Calu3 (cell line): ENCODE data around the gene SLC17A2. TPM values are rescaled to one million over a fixed set of nuclear protein-coding genes. Genes with fewer than 3 reads are reported as not detected.

ENCODE experiments used
- BruUV-seq: library from RNA; stranded (reverse); fragments of 400-500 nt; replicated peaks from 2 replicates; lab custom pipeline; 2021; lab: Mats Ljungman, UMichigan
- CTCF ChIA-PET: fragments of 300-600 bp; sonication (Branson Sonifier 250); formaldehyde crosslinking; loops from one replicate; lab custom pipeline; 2022; ENCODE audit warnings: antibody characterized with exemption; lab: Charles Lee
- DNase-seq: peaks from one replicate; pipeline ENCODE4 v3.0.0; 2022
- H3K27ac Mint-ChIP-seq: one replicate; pipeline ENCODE4 v1.8.0; 2022; ENCODE audit warnings: mixed read lengths; ENCODE audit not compliant: unreplicated experiment
- H3K27me3 Mint-ChIP-seq: one replicate; pipeline ENCODE4 v1.8.0; 2022; ENCODE audit warnings: mixed read lengths; ENCODE audit not compliant: unreplicated experiment
- H3K36me3 Mint-ChIP-seq: one replicate; pipeline ENCODE4 v1.8.0; 2022; ENCODE audit warnings: mild to moderate bottlenecking, moderate library complexity, mixed read lengths; ENCODE audit not compliant: insufficient read depth, unreplicated experiment
- H3K4me1 Mint-ChIP-seq: one replicate; pipeline ENCODE4 v1.8.0; 2022; ENCODE audit warnings: mild to moderate bottlenecking, low read depth, mixed read lengths; ENCODE audit not compliant: unreplicated experiment
- H3K4me3 Mint-ChIP-seq: one replicate; pipeline ENCODE4 v1.8.0; 2022; ENCODE audit warnings: mild to moderate bottlenecking, low read depth, moderate library complexity, mixed read lengths; ENCODE audit not compliant: unreplicated experiment
- H3K9me3 Mint-ChIP-seq: one replicate; pipeline ENCODE4 v1.8.0; 2022; ENCODE audit warnings: low read depth, mixed read lengths; ENCODE audit not compliant: unreplicated experiment
- intact Hi-C: fragments of 100-400 bp; cut with micrococcal nuclease; formaldehyde crosslinking; loops from one replicate; pipeline ENCODE4 v1.10.0; 2022; ENCODE audit not compliant: unreplicated experiment
- total RNA-seq: library from RNA; stranded (reverse); gene quantifications from 2 replicates; pipeline ENCODE4 v1.2.3, GENCODE V29; 2022
- TF ChIP-seq, protein P1 (sequence below): fragments of 200-600 bp; IDR thresholded peaks from one replicate; pipeline ENCODE4 v1.8.0; 2022; ENCODE audit warnings: antibody characterized with exemption; ENCODE audit not compliant: unreplicated experiment

SLC17A2 gene
- total RNA-seq, 1 experiment from 2014 or later: not detected

DNA sequence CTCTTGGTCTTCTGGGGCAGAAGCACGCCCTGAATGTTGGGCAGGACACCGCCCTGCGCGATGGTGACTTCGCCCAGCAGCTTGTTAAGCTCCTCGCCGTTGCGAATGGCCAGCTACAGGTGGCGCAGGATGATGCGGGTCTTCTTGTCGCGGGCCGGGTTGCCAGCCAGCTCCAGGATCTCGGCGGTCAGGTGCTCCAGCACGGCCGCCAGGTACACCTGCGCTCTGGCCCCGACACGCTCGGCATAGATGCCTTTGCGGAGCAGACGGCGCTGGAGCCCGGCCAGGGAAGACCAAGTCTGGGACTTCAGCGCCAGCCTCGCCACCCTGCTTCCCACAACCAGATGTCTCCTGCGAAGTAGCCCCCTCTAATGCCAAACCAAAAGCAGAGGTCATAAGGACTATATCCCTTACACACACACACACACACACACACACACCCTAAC, 48.4 kb downstream of the SLC17A2 start:
- intact Hi-C loops: no loop called here
- TF ChIP-seq, protein P1, sequence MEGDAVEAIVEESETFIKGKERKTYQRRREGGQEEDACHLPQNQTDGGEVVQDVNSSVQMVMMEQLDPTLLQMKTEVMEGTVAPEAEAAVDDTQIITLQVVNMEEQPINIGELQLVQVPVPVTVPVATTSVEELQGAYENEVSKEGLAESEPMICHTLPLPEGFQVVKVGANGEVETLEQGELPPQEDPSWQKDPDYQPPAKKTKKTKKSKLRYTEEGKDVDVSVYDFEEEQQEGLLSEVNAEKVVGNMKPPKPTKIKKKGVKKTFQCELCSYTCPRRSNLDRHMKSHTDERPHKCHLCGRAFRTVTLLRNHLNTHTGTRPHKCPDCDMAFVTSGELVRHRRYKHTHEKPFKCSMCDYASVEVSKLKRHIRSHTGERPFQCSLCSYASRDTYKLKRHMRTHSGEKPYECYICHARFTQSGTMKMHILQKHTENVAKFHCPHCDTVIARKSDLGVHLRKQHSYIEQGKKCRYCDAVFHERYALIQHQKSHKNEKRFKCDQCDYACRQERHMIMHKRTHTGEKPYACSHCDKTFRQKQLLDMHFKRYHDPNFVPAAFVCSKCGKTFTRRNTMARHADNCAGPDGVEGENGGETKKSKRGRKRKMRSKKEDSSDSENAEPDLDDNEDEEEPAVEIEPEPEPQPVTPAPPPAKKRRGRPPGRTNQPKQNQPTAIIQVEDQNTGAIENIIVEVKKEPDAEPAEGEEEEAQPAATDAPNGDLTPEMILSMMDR: no peak
- Mint-ChIP-seq H3K27ac (no peak overlapping the region), H3K36me3 (no peaks in the 10 kb centered on the region), H3K27me3 (no peaks in the 10 kb centered on the region), H3K9me3 (no peaks in the 10 kb centered on the region), H3K4me3 (no peak overlapping the region), H3K4me1 (peaks cover 7% of the 10 kb centered on the region)
- CTCF ChIA-PET: interaction anchor here (0.6 kb wide), 1 partner anchor 25 kb away, joined by 3 read pairs; no protein-coding TSS in a partner anchor
- no TSS peak for BruUV-seq
- no peak for DNase-seq

DNA sequence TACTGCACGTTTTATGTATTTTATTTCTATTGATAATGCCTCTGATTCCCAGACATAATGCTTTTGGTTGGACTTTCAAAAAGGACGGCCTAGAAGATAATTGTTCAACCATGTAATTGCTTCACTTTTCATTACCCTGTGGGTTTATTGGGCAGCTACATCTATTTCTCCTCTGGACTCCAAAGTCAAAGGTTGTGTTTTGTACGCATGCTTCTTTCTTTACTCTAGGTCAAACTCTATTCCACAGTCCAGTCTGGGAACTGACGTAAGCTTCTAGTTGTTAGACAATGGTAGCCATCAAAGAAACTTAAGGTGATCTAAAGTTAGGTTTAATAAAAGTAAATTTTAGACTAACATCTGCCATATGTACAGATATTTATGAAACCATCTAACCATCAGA, 49.9 kb downstream of the SLC17A2 start:
- TF ChIP-seq, protein P1: no peak
- H3K27me3 Mint-ChIP-seq: no peaks in the 10 kb centered on the region
- H3K36me3 Mint-ChIP-seq: no peaks in the 10 kb centered on the region
- peaks cover 7% of the 10 kb centered on the region for H3K4me1 Mint-ChIP-seq
- intact Hi-C loops: no loop called here
- CTCF ChIA-PET: no interaction called here
- H3K9me3 Mint-ChIP-seq: no peaks in the 10 kb centered on the region
- DNase-seq: no peak
- no peak overlapping the region for H3K27ac Mint-ChIP-seq
- H3K4me3 Mint-ChIP-seq: no peak overlapping the region
- no TSS peak for BruUV-seq

DNA sequence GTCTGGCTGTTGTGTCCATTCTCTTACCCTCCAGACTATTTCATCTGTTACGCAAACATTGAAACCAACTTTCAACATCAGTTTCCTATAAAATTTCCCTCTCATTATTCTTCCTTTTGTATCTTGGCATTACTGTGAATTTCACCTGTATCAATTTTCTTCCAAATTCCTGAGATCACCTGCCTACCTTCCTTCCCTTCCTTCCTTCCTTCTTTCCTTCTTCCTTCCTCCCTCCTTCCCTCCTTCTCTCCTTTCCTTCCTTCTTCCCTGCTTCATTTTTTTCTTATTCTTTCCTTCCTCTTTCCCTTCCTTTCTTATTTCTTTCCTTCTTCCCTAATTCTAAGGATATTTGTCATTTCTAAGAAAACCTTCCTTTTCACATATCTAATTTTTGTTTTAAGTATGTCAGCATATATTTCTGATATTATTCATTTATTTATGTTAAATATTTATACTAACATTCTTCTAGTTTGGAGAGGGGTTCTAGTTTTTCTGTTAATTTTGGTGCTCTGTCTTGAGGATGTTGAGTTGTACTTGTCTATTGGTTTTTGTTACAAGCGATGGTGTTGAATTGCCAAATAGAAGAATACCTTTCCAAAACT, 51.7 kb downstream of the SLC17A2 start:
- no peak for DNase-seq
- H3K36me3 Mint-ChIP-seq: no peaks in the 10 kb centered on the region
- intact Hi-C loops: loop anchor here (5.0 kb wide), 1 partner anchor 42 kb away; no protein-coding TSS in a partner anchor
- no peak overlapping the region for H3K4me3 Mint-ChIP-seq
- no TSS peak for BruUV-seq
- no peak overlapping the region for H3K27ac Mint-ChIP-seq
- H3K27me3 Mint-ChIP-seq: no peaks in the 10 kb centered on the region
- TF ChIP-seq, protein P1: no peak
- peaks cover 19% of the 10 kb centered on the region for H3K4me1 Mint-ChIP-seq
- no peaks in the 10 kb centered on the region for H3K9me3 Mint-ChIP-seq
- CTCF ChIA-PET: no interaction called here

DNA sequence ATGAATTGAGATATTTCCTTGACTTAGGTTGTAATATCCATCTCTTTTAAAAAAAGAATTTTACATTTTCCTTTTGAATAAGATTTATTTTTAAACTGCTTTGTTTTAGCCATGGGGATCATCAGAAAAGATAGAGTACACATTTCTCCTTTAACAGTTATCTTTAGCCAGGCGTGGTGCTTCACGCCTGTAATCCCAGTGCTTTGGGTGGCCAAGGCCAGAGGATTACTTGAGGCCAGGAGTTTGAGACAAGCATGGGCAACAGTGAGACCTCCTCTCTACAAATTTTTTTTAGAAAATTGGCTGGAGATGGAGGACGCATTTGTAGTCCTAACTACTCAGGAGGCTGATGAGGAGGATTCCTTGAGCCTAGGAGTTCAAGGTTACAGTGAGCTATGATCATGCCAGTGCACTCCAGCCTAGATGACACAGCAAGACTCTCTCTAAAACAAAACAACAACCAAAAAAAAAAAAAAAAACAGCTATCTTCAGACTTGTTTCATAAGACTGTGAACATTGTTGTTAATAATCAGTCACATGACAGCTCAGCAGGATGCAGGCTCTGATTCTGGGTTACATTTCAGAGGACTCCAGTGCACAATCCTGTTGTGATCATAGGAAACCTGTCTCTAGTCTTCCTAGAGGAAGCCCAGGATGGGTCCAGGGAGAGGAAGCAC, 54.4 kb downstream of the SLC17A2 start:
- intact Hi-C loops: loop anchor here (5.0 kb wide), 1 partner anchor 39 kb away; no protein-coding TSS in a partner anchor
- BruUV-seq: no TSS peak
- H3K9me3 Mint-ChIP-seq: no peaks in the 10 kb centered on the region
- no peaks in the 10 kb centered on the region for H3K27me3 Mint-ChIP-seq
- no peak overlapping the region for H3K4me3 Mint-ChIP-seq
- H3K36me3 Mint-ChIP-seq: no peaks in the 10 kb centered on the region
- DNase-seq: no peak
- TF ChIP-seq, protein P1: no peak
- no peak overlapping the region for H3K27ac Mint-ChIP-seq
- CTCF ChIA-PET: interaction anchor here (0.5 to 1.0 kb wide), 6 partner anchors 14 to 576 kb away, joined by 3 to 5 read pairs (median 3); partner anchors contain the start of gene SLC17A1
- H3K4me1 Mint-ChIP-seq: peaks cover 31% of the 10 kb centered on the region
